ENCODE measurements around the gene SURF1. TPM values are rescaled to one million over a fixed set of nuclear protein-coding genes. Genes with fewer than 3 reads are reported as not detected.
"Not testable (repeated sequence)": the region's sequence is repeated elsewhere in the genome, so short reads cannot be mapped to it uniquely, and the experiment has no call there.

SURF1 gene
- total RNA-seq, 2 donors from 2014 or later = 26.0 to 28.4 TPM

- Mint-ChIP-seq H3K36me3 (peaks cover 6% of the 10 kb centered on the region), H3K9me3 (no peaks in the 10 kb centered on the region), H3K4me3 (no peak overlapping the region), H3K4me1 (ENCODE audit: low read depth in 2 of 2) (peaks cover 5 to 10% of the 10 kb centered on the region in 2 donors), H3K27me3 (no peaks in the 10 kb centered on the region), H3K27ac (no peak overlapping the region)
- DNase-seq (ENCODE audit: low spot score) = no peak
- no peak for ATAC-seq
Measured at GRCh38 chr9:133377721-133378216, 21.5 kb upstream of the SURF1 start.

DNA sequence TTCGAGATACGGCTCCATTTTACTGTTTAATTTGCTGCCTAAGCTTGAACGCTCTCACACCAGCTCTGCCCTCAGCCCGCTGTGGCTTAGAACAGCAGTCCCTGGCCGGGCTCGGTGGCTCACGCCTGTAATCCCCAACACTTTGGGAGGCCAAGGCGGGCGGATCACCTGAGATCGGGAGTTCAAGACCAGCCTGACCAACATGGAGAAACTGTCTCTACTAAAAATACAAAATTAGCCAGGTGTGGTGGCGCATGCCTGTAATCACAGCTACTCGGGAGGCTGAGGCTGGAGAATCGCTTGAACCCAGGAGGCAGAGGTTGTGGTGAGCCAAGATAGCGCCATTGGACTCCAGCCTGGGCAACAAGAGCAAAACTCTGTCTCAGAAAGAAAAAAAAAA, 21.0 kb upstream of the SURF1 start:
- ATAC-seq; H3K9me3 Mint-ChIP-seq; H3K27ac Mint-ChIP-seq; H3K4me3 Mint-ChIP-seq; H3K27me3 Mint-ChIP-seq; H3K36me3 Mint-ChIP-seq; DNase-seq (ENCODE audit: low spot score): not testable (repeated sequence)
- peaks cover 10 to 14% of the 10 kb centered on the region in 2 donors for H3K4me1 Mint-ChIP-seq (ENCODE audit: low read depth in 2 of 2)

GRCh38 chr9:133375724-133376654, 19.7 kb upstream of the SURF1 start, which contains the start of the genes STKLD1 and SURF4:
Gene STKLD1, plus strand, starts transcription at chr9:133376366. Its CDS starts 108 bp downstream, at chr9:133376474.
Gene SURF4, minus strand, starts transcription at chr9:133376060. Its CDS starts 91 bp downstream, at chr9:133375969.
- Mint-ChIP-seq H3K4me3 (peak within 1 kb of the TSS; percentile 89), H3K9me3 (no peaks in the 10 kb centered on the region), H3K36me3 (peaks cover 13% of the 10 kb centered on the region), H3K4me1 (ENCODE audit: low read depth in 2 of 2) (peaks cover 23 to 27% of the 10 kb centered on the region in 2 donors), H3K27me3 (no peaks in the 10 kb centered on the region), H3K27ac (peak within 1 kb of the TSS; percentile 96 to 99)
- peak; percentile 92 to 96 for ATAC-seq
- DNase-seq (ENCODE audit: low spot score) = peak; percentile 98

DNA sequence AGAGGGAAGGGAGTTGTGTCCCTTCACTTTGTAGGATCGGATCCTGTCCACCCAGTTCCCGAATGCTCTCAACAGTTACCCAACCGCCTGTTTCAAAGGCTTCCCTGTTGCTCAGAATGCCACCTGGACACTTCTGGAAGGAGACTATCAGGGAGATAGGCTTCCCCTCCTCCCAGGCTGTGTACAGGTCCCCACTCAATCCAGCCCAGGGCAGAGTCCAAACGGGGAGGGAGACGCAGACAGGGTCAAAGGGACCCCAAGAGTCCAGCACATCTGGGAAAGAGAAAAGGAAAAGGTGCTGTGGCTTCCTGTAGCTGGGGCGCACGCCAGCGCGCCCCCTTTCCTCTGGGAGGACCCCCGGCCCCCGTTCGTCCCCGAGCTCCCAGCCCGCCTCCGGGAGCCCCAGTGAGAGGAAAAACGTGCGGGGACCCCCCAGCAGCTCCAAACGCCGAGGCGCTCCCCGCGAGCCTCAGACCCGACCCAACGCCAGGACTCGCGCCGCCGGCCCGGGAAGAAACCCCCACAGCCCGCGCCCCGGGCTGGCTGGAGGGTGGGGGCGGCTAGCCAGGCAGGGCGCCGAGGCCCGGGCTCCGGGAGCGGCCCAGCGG, 18.9 kb upstream of the SURF1 start:
- peak overlapping the region; percentile 96 to 99 for H3K27ac Mint-ChIP-seq
- DNase-seq (ENCODE audit: low spot score) (no peak), ATAC-seq (no peak)
- H3K4me1 Mint-ChIP-seq (ENCODE audit: low read depth in 2 of 2) = peaks cover 31 to 35% of the 10 kb centered on the region in 2 donors
- no peaks in the 10 kb centered on the region for H3K9me3 Mint-ChIP-seq
- no peaks in the 10 kb centered on the region for H3K27me3 Mint-ChIP-seq
- peaks cover 15% of the 10 kb centered on the region for H3K36me3 Mint-ChIP-seq
- peak overlapping the region; percentile 89 for H3K4me3 Mint-ChIP-seq

DNA sequence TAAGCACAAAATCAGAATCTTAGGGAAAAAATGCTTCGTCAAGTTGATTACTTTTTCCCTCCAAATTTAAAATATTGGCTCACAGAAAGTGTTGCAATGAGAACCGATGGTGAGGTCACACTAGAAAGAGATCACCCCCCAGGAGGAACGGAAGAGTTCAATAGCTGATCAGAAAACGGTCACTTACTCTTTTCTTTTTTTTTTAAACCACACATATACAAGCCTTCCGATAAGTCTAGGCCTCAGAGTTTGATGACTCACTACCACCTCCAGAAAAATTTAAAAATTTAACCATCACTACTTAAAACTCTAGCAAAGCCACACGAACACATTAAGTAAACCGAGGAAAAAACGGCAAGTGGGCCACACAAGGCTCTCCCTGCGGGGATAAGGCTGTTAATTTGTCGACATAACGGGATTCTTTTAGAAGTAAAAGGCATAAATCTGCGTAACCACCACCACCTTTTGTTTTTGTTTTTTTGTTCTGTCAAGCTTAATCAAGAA, 18.4 kb upstream of the SURF1 start:
- ATAC-seq (peak; percentile 25 to 68), DNase-seq (ENCODE audit: low spot score) (peak; percentile 79)
- H3K36me3 Mint-ChIP-seq = peaks cover 21% of the 10 kb centered on the region
- H3K4me1 Mint-ChIP-seq (ENCODE audit: low read depth in 2 of 2) = peaks cover 36 to 41% of the 10 kb centered on the region in 2 donors
- H3K9me3 Mint-ChIP-seq = no peaks in the 10 kb centered on the region
- no peaks in the 10 kb centered on the region for H3K27me3 Mint-ChIP-seq
- H3K4me3 Mint-ChIP-seq = peak overlapping the region; percentile 89
- H3K27ac Mint-ChIP-seq = peak overlapping the region; percentile 96 to 99

- Mint-ChIP-seq H3K9me3 (no peaks in the 10 kb centered on the region), H3K27me3 (no peaks in the 10 kb centered on the region), H3K4me1 (ENCODE audit: low read depth in 2 of 2) (peaks cover 59% of the 10 kb centered on the region in 2 donors), H3K27ac (peak overlapping the region; percentile 96 to 99), H3K36me3 (peaks cover 30% of the 10 kb centered on the region), H3K4me3 (peak overlapping the region; percentile 89)
- ATAC-seq (no peak), DNase-seq (ENCODE audit: low spot score) (no peak)
Measured at GRCh38 chr9:133372144-133372543, 15.9 kb upstream of the SURF1 start.

GRCh38 chr9:133371261-133371711, 15.0 kb upstream of the SURF1 start:
- Mint-ChIP-seq H3K36me3 (peaks cover 30% of the 10 kb centered on the region), H3K4me1 (ENCODE audit: low read depth in 2 of 2) (peaks cover 59 to 62% of the 10 kb centered on the region in 2 donors), H3K9me3 (no peaks in the 10 kb centered on the region), H3K27me3 (no peaks in the 10 kb centered on the region), H3K27ac (peak overlapping the region; percentile 96 to 99), H3K4me3 (peak overlapping the region; percentile 89)
- DNase-seq (ENCODE audit: low spot score) (peak; percentile 79), ATAC-seq (peak; percentile 52 to 67)

DNA sequence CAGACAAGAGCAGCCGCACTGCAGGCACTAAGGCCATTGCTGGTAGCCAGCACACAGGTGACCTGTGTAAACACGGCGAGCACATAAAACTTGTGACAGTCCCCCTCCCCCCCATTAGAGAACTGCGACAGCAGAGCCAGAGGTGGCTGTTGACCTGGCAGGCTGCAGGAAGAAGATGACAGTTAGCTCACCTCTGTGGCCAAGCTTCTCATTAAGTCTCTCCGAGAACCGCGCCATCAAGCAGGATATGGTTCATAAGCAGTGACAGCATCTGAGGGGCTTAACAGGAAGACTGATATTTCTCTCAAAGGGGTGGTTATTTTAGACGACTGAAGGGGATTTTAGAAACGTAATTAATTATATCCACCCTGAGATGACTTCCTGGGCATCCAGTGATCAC, 14.4 kb upstream of the SURF1 start:
- no peak for DNase-seq (ENCODE audit: low spot score)
- Mint-ChIP-seq H3K36me3 (peaks cover 36% of the 10 kb centered on the region), H3K27me3 (no peaks in the 10 kb centered on the region), H3K9me3 (no peaks in the 10 kb centered on the region), H3K4me1 (ENCODE audit: low read depth in 2 of 2) (peaks cover 59 to 62% of the 10 kb centered on the region in 2 donors), H3K4me3 (peak overlapping the region; percentile 89), H3K27ac (peak overlapping the region; percentile 96 to 99)
- ATAC-seq = peak in 1 of 2 donors; percentile 59

- peaks cover 57 to 62% of the 10 kb centered on the region in 2 donors for H3K4me1 Mint-ChIP-seq (ENCODE audit: low read depth in 2 of 2)
- peak overlapping the region; percentile 96 to 99 for H3K27ac Mint-ChIP-seq
- DNase-seq (ENCODE audit: low spot score) = no peak
- peak overlapping the region; percentile 89 for H3K4me3 Mint-ChIP-seq
- no peaks in the 10 kb centered on the region for H3K27me3 Mint-ChIP-seq
- H3K9me3 Mint-ChIP-seq = no peaks in the 10 kb centered on the region
- ATAC-seq = peak in 1 of 2 donors; percentile 73
- peaks cover 41% of the 10 kb centered on the region for H3K36me3 Mint-ChIP-seq
Measured at GRCh38 chr9:133369933-133370332, 13.6 kb upstream of the SURF1 start.

GRCh38 chr9:133369422-133369821, 13.1 kb upstream of the SURF1 start:
- H3K36me3 Mint-ChIP-seq = peaks cover 37% of the 10 kb centered on the region
- H3K9me3 Mint-ChIP-seq = no peaks in the 10 kb centered on the region
- DNase-seq (ENCODE audit: low spot score) = no peak
- H3K4me3 Mint-ChIP-seq = peak overlapping the region; percentile 89
- peak overlapping the region; percentile 96 to 99 for H3K27ac Mint-ChIP-seq
- H3K27me3 Mint-ChIP-seq = no peaks in the 10 kb centered on the region
- ATAC-seq = no peak
- H3K4me1 Mint-ChIP-seq (ENCODE audit: low read depth in 2 of 2) = peaks cover 52 to 62% of the 10 kb centered on the region in 2 donors

GRCh38 chr9:133368249-133368881, 12.1 kb upstream of the SURF1 start:
- Mint-ChIP-seq H3K4me3 (peak overlapping the region; percentile 89), H3K9me3 (no peaks in the 10 kb centered on the region), H3K4me1 (ENCODE audit: low read depth in 2 of 2) (peaks cover 61 to 71% of the 10 kb centered on the region in 2 donors)

GRCh38 chr9:133367778-133368177, 11.5 kb upstream of the SURF1 start:
- peak overlapping the region; percentile 96 to 99 for H3K27ac Mint-ChIP-seq
- H3K36me3 Mint-ChIP-seq = peaks cover 45% of the 10 kb centered on the region
- peaks cover 61 to 70% of the 10 kb centered on the region in 2 donors for H3K4me1 Mint-ChIP-seq (ENCODE audit: low read depth in 2 of 2)
- no peaks in the 10 kb centered on the region for H3K27me3 Mint-ChIP-seq
- H3K9me3 Mint-ChIP-seq = no peaks in the 10 kb centered on the region
- DNase-seq (ENCODE audit: low spot score) (no peak), ATAC-seq (no peak)
- H3K4me3 Mint-ChIP-seq = peak overlapping the region; percentile 89

More at GRCh38 chr9:133368249-133368881, 12.1 kb upstream of the SURF1 start:
- Mint-ChIP-seq H3K27me3 (no peaks in the 10 kb centered on the region), H3K27ac (peak overlapping the region; percentile 96 to 99), H3K36me3 (peaks cover 44% of the 10 kb centered on the region)
- DNase-seq (ENCODE audit: low spot score) (no peak), ATAC-seq (no peak)

- peak overlapping the region in 1 of 2 donors; percentile 61 for H3K27ac Mint-ChIP-seq
- peaks cover 57 to 65% of the 10 kb centered on the region in 2 donors for H3K4me1 Mint-ChIP-seq (ENCODE audit: low read depth in 2 of 2)
- H3K36me3 Mint-ChIP-seq = peaks cover 41% of the 10 kb centered on the region
- DNase-seq (ENCODE audit: low spot score) = no peak
- no peaks in the 10 kb centered on the region for H3K9me3 Mint-ChIP-seq
- H3K27me3 Mint-ChIP-seq = no peaks in the 10 kb centered on the region
- ATAC-seq = no peak
- no peak overlapping the region for H3K4me3 Mint-ChIP-seq
Measured at GRCh38 chr9:133367221-133367620, 10.9 kb upstream of the SURF1 start.
